Skeletal muscle satellite cell (primary cell): Measurements from ENCODE around the gene ULK2.

Source experiments
- H3K27me3 ChIP-seq: 2 replicates; pipeline ENCODE4 v1.7.0; 2013; ENCODE audit warnings: low read length; ENCODE audit not compliant: control insufficient read depth, insufficient read depth
- H3K36me3 ChIP-seq: 2 replicates; pipeline ENCODE4 v1.7.0; 2013; ENCODE audit warnings: mild to moderate bottlenecking, control low read depth, low read length; ENCODE audit not compliant: insufficient read depth
- H3K4me1 ChIP-seq: 2 replicates; pipeline ENCODE4 v1.7.0; 2013; ENCODE audit warnings: low read length; ENCODE audit not compliant: control insufficient read depth, insufficient read depth
- H3K4me2 ChIP-seq: 2 replicates; pipeline ENCODE4 v1.7.0; 2013; ENCODE audit warnings: mild to moderate bottlenecking, low read length
- H3K4me3 ChIP-seq: 2 replicates; pipeline ENCODE4 v1.7.0; 2013; ENCODE audit warnings: low read length
- H3K9ac ChIP-seq: 2 replicates; pipeline ENCODE4 v1.7.0; 2013; ENCODE audit warnings: mild to moderate bottlenecking, low read depth, low read length, moderate library complexity
- H3K9me3 ChIP-seq: replicated peaks from 2 replicates; pipeline ENCODE4 v1.7.0; 2013; ENCODE audit warnings: mild to moderate bottlenecking, control low read depth, low read length

Gene ULK2

DNA sequence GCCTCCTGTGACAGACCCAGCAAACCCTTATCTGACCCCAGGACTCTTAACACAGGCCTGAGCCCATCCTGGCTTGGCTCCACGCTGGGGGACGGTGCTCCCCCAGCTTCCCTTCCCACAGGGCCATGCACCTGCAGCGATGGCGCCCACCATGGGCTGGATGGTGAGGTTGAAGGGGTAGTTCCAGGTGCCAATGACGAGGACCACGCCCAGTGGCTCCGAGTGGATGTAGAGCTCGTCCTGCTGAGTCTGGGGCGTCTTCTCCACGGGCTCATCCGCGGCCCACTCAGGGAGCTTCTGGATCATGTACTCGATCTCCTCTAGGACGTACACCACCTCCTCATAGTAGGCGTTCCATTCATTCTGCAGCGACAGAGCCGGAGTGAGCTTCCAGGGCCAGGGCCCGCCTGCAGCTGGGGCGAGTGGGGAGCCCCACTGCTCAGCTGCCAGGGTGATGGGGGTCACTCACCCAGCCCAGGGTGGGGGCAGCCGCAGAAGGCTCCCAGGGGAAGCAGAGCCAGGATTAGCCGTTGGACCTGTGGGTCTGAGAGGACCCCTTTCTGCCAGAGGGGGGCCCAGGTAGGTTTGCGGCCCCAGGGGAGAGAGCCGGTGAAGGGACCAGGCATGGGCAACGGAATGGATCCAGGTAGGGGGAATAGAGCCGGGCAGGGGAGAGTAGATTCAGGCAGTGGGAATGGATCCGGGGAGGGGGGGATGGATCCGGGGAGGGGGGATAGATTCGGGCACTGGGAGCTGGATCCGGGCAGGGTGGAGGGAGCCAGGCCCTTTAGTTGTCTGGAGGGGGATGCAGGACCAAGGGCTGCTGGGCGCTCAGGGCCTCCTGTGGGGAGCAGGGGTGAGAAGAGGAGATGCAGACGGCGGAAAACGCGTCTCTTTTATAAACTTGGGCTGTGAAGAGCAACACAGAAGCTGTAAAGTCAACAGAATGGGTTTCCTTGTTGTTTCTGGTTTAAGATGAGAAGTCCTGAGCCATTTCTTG, 124.3 kb downstream of the ULK2 start:
- H3K4me2 ChIP-seq, result no peak overlapping the region
- H3K4me3 ChIP-seq, result no peak overlapping the region

GRCh38 chr17:19742495-19742894, 125.2 kb downstream of the ULK2 start:
- Histone ChIP-seq H3K4me2 (no peak overlapping the region), H3K36me3 (no peaks in the 10 kb centered on the region), H3K9ac (no peak overlapping the region), H3K4me1 (peaks cover 7% of the 10 kb centered on the region), H3K27me3 (no peaks in the 10 kb centered on the region), H3K9me3 (no peaks in the 10 kb centered on the region), H3K4me3 (no peak overlapping the region)

More for the DNA sequence above, 124.3 kb downstream of the ULK2 start:
- Histone ChIP-seq H3K4me1 (peaks cover 16% of the 10 kb centered on the region), H3K36me3 (no peaks in the 10 kb centered on the region), H3K9me3 (no peaks in the 10 kb centered on the region), H3K9ac (no peak overlapping the region), H3K27me3 (no peaks in the 10 kb centered on the region)

GRCh38 chr17:19741832-19742457, 125.8 kb downstream of the ULK2 start:
- Histone ChIP-seq H3K4me1 (peaks cover 7% of the 10 kb centered on the region), H3K4me3 (no peak overlapping the region), H3K4me2 (no peak overlapping the region), H3K9ac (no peak overlapping the region), H3K36me3 (no peaks in the 10 kb centered on the region), H3K9me3 (no peaks in the 10 kb centered on the region), H3K27me3 (no peaks in the 10 kb centered on the region)

DNA sequence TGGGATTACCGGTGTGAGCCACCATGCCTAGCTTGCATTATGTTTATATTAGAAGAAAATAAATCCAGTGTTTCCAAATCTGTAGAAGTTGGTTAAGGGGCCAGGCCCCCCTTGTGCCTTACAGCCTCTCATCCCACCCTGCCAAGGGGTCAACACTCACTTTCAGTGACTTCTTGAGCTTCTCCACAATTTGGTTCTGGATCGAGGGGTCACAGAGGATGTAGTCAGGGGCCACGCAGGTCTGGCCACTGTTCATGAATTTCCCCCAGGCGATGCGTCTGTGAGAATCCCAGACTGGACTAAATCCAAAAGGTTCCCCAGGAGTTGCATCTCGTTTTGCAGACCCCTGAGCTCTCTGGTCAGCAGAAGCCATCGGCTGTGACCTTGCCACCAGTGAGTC, 126.8 kb downstream of the ULK2 start:
- H3K36me3 ChIP-seq, result no peaks in the 10 kb centered on the region
- peaks cover 7% of the 10 kb centered on the region for H3K4me1 ChIP-seq
- H3K9me3 ChIP-seq, result no peaks in the 10 kb centered on the region
- H3K27me3 ChIP-seq, result no peaks in the 10 kb centered on the region
- no peak overlapping the region for H3K4me2 ChIP-seq
- no peak overlapping the region for H3K4me3 ChIP-seq
- H3K9ac ChIP-seq, result no peak overlapping the region

DNA sequence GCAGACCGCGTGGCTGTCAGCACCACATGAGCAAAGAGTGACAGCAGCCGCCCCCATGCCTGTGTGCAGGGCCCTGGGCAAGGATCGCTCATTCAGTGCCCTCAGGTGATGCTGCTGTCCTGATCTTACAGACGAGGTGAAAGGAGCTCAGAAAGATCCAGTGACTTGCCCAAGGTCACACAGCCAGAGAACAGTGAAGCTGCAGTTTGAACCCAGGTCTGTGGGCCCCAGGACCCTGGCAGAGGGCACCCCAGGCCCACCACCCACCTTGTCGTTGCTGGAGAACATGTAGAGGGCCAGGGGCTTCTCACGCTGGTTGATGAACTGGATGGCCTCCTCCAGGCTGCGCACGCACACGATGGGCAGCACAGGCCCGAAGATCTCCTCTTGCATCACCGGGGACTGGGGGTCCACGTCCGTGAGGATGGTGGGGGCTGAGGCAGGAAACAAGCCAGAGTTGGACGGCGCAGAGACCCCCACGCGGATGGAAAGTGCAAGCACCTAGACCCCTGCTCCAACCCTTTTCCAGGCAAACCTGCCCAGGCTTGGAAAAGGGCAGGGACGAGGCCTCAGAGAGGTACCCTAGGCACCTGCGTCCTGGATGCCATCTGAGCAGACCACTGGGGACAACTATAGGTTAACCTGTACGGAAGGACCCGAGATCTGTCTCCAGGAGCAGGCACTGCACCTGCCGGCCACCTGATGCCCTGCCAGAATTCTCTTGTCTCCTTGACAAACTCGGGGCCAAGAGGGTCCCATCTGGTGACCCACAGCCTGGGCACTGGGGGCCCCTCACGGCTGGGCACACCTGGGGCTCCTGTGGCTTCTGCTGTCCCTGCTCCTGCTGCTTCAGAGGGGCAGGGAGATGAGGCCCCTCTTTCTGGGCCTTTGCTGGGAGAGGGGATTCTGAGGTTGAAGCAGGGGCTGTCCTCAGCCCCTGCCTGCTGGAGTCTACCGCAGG, 128.2 kb downstream of the ULK2 start:
- Histone ChIP-seq H3K9me3 (no peaks in the 10 kb centered on the region), H3K9ac (no peak overlapping the region), H3K27me3 (no peaks in the 10 kb centered on the region), H3K4me3 (no peak overlapping the region), H3K4me2 (no peak overlapping the region), H3K4me1 (no peaks in the 10 kb centered on the region), H3K36me3 (no peaks in the 10 kb centered on the region)

- Histone ChIP-seq H3K27me3 (no peaks in the 10 kb centered on the region), H3K4me2 (no peak overlapping the region), H3K9ac (no peak overlapping the region), H3K4me1 (no peaks in the 10 kb centered on the region), H3K36me3 (no peaks in the 10 kb centered on the region), H3K4me3 (no peak overlapping the region), H3K9me3 (no peaks in the 10 kb centered on the region)
Measured at GRCh38 chr17:19738757-19739156, 129.0 kb downstream of the ULK2 start.

- Histone ChIP-seq H3K4me1 (no peaks in the 10 kb centered on the region), H3K4me2 (no peak overlapping the region)
Measured at GRCh38 chr17:19738073-19738449, 129.7 kb downstream of the ULK2 start.

DNA sequence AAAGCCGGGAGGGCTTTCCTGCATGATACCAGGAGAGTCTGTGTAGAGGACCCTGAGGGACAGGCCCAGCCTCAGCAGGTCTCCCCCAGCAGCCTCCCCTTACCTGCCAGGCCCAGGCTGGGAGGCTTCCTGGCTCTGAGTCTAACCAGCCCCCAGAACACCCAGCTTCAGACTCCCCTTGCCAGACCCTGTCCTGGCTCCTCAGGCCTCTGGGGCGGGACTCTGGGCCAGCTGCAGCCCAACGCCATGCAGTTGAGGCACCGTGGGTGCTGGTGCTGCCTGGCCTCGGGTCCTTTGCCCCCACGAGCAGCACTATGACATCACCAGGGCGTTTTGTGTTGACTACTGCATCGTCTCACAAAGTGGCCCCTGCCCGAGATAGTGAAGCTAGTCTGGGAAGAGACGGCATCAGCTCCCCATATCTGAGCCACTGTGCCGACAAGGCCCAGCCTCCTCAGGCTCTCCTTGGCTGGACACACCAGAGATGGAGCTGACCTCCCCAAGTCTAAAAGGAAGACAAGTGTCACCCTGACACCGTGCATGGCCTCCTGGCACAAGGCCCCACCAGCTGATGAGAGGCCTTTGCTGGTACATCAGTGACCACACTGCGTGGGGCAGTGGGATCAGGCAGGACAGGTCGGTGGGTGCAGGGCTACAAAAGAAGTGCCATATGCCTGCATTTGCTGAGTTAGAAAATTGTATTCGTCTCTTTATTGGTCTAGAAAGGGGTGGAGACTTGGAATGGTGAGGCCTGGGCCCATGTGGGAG, 130.2 kb downstream of the ULK2 start:
- Histone ChIP-seq H3K4me2 (no peak overlapping the region), H3K9ac (no peak overlapping the region), H3K27me3 (no peaks in the 10 kb centered on the region), H3K36me3 (no peaks in the 10 kb centered on the region), H3K4me1 (no peaks in the 10 kb centered on the region), H3K9me3 (no peaks in the 10 kb centered on the region), H3K4me3 (no peak overlapping the region)

More at GRCh38 chr17:19738073-19738449, 129.7 kb downstream of the ULK2 start:
- Histone ChIP-seq H3K36me3 (no peaks in the 10 kb centered on the region), H3K9me3 (no peaks in the 10 kb centered on the region), H3K4me3 (no peak overlapping the region), H3K9ac (no peak overlapping the region), H3K27me3 (no peaks in the 10 kb centered on the region)

GRCh38 chr17:19736071-19736470, 131.7 kb downstream of the ULK2 start:
- Histone ChIP-seq H3K4me3 (no peak overlapping the region), H3K9me3 (no peaks in the 10 kb centered on the region), H3K27me3 (peaks cover 5% of the 10 kb centered on the region), H3K9ac (no peak overlapping the region), H3K4me2 (no peak overlapping the region), H3K36me3 (no peaks in the 10 kb centered on the region), H3K4me1 (no peaks in the 10 kb centered on the region)

- no peaks in the 10 kb centered on the region for H3K9me3 ChIP-seq
- H3K9ac ChIP-seq, result no peak overlapping the region
- H3K4me1 ChIP-seq, result no peaks in the 10 kb centered on the region
- no peaks in the 10 kb centered on the region for H3K36me3 ChIP-seq
- H3K4me2 ChIP-seq, result no peak overlapping the region
- H3K4me3 ChIP-seq, result no peak overlapping the region
- H3K27me3 ChIP-seq, result peaks cover 5% of the 10 kb centered on the region
Measured at GRCh38 chr17:19733953-19734526, 133.7 kb downstream of the ULK2 start.
